ENCODE results near the gene BID. TPM values are rescaled to one million over a fixed set of nuclear protein-coding genes. Genes with fewer than 3 reads are reported as not detected.

The BID gene
- total RNA-seq, 1 donor from 2014 or later = 35.1 TPM

DNA sequence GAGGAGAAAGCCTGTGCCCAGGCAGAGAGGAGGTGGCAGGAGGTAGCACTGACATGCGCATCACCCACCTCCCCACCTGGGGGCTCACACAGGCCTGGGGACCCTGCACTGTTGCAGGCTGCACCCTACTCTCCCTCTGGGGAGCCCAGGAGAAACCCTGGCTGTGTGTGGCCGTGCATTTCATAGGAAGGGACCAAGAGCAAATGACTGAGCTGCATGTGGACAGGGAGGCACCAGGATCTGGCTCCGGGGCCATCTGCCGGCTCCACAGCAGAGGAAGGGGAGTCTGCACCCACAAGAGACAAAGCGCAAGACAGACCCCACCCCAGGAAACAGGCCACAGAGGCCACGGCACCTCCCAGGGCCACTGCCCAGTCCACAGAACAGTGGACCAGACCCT, 22.7 kb downstream of the BID start:
- H3K27ac ChIP-seq (ENCODE audit: low read depth, low read length) = no peak overlapping the region
- no peak for DNase-seq (ENCODE audit: low read depth)
- no peak overlapping the region for H3K4me2 ChIP-seq (ENCODE audit: low read length)
- Mint-ChIP-seq H3K4me3 (ENCODE audit: unreplicated experiment) (no peak overlapping the region), H3K27me3 (ENCODE audit: low read depth, unreplicated experiment) (no peaks in the 10 kb centered on the region), H3K27ac (ENCODE audit: unreplicated experiment) (no peak overlapping the region), H3K4me1 (ENCODE audit: low read depth, unreplicated experiment) (no peaks in the 10 kb centered on the region), H3K9me3 (ENCODE audit: unreplicated experiment) (no peaks in the 10 kb centered on the region), H3K36me3 (ENCODE audit: low read depth, unreplicated experiment) (peaks cover 8% of the 10 kb centered on the region)
- no peaks in the 10 kb centered on the region for H3K9me3 ChIP-seq (ENCODE audit: insufficient read depth, low read depth, low read length)
- peaks cover 8% of the 10 kb centered on the region for H3K4me1 ChIP-seq (ENCODE audit: insufficient read depth, low read length)
- peaks cover 39% of the 10 kb centered on the region for H4K20me1 ChIP-seq (ENCODE audit: insufficient read depth, low read length)
- no peak for FAIRE-seq
- H2AFZ ChIP-seq (ENCODE audit: low read depth, low read length) = no peak overlapping the region
- H3K79me2 ChIP-seq (ENCODE audit: insufficient read depth, low read length) = peaks cover 17% of the 10 kb centered on the region
- H3K36me3 ChIP-seq (ENCODE audit: insufficient read depth, low read length) = no peaks in the 10 kb centered on the region
- no peak for TF ChIP-seq EZH2 (IDR thresholded peaks at IDR 0.05; ENCODE audit: insufficient read depth, low read length)
- TF ChIP-seq, protein P1, sequence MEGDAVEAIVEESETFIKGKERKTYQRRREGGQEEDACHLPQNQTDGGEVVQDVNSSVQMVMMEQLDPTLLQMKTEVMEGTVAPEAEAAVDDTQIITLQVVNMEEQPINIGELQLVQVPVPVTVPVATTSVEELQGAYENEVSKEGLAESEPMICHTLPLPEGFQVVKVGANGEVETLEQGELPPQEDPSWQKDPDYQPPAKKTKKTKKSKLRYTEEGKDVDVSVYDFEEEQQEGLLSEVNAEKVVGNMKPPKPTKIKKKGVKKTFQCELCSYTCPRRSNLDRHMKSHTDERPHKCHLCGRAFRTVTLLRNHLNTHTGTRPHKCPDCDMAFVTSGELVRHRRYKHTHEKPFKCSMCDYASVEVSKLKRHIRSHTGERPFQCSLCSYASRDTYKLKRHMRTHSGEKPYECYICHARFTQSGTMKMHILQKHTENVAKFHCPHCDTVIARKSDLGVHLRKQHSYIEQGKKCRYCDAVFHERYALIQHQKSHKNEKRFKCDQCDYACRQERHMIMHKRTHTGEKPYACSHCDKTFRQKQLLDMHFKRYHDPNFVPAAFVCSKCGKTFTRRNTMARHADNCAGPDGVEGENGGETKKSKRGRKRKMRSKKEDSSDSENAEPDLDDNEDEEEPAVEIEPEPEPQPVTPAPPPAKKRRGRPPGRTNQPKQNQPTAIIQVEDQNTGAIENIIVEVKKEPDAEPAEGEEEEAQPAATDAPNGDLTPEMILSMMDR (IDR thresholded peaks at IDR 0.05; ENCODE audit: insufficient read depth, low read depth, low read length) = no peak
- H3K4me3 ChIP-seq (ENCODE audit: insufficient read depth, low read depth, low read length) = no peak overlapping the region
- no peak overlapping the region for H3K9ac ChIP-seq (ENCODE audit: low read length)
- no peaks in the 10 kb centered on the region for H3K27me3 ChIP-seq (ENCODE audit: insufficient read depth, low read length)

- H3K27me3 Mint-ChIP-seq (ENCODE audit: low read depth, unreplicated experiment) = peaks cover under 1% of the 10 kb centered on the region
- FAIRE-seq (no peak), DNase-seq (ENCODE audit: low read depth) (no peak)
- Histone ChIP-seq H3K9ac (ENCODE audit: low read length) (no peak overlapping the region), H2AFZ (ENCODE audit: low read depth, low read length) (no peak overlapping the region), H3K4me2 (ENCODE audit: low read length) (no peak overlapping the region), H3K27ac (ENCODE audit: low read depth, low read length) (no peak overlapping the region), H3K9me3 (ENCODE audit: insufficient read depth, low read depth, low read length) (no peaks in the 10 kb centered on the region), H3K4me1 (ENCODE audit: insufficient read depth, low read length) (peaks cover 8% of the 10 kb centered on the region), H3K36me3 (ENCODE audit: insufficient read depth, low read length) (no peaks in the 10 kb centered on the region), H3K27me3 (ENCODE audit: insufficient read depth, low read length) (no peaks in the 10 kb centered on the region), H3K79me2 (ENCODE audit: insufficient read depth, low read length) (peaks cover 17% of the 10 kb centered on the region), H3K4me3 (ENCODE audit: insufficient read depth, low read depth, low read length) (no peak overlapping the region), H4K20me1 (ENCODE audit: insufficient read depth, low read length) (peaks cover 41% of the 10 kb centered on the region)
- H3K4me3 Mint-ChIP-seq (ENCODE audit: unreplicated experiment) = no peak overlapping the region
- no peak for TF ChIP-seq EZH2 (IDR thresholded peaks at IDR 0.05; ENCODE audit: insufficient read depth, low read length)
- TF ChIP-seq, protein P1 (IDR thresholded peaks at IDR 0.05; ENCODE audit: insufficient read depth, low read depth, low read length) = no peak
- no peaks in the 10 kb centered on the region for H3K4me1 Mint-ChIP-seq (ENCODE audit: low read depth, unreplicated experiment)
- peaks cover 7% of the 10 kb centered on the region for H3K36me3 Mint-ChIP-seq (ENCODE audit: low read depth, unreplicated experiment)
- peaks cover 2% of the 10 kb centered on the region for H3K9me3 Mint-ChIP-seq (ENCODE audit: unreplicated experiment)
- no peak overlapping the region for H3K27ac Mint-ChIP-seq (ENCODE audit: unreplicated experiment)
Observed at GRCh38 chr22:17749605-17750395, 24.5 kb downstream of the BID start.
